ENCODE results near the gene ABHD16B. TPM values are rescaled to one million over a fixed set of nuclear protein-coding genes. Genes with fewer than 3 reads are reported as not detected.

The ABHD16B gene
- total and polyA plus RNA-seq, 2 of the 13 experiments (the other 11 are each of a cell fraction or from before 2014, with no cell fraction given): not detected

GRCh38 chr20:63863021-63863797, 1.9 kb downstream of the ABHD16B start (continued):
- TF ChIP-seq FOXO4 (CRISPR knock-in tag; conservative IDR thresholded peaks at IDR 0.05) (no peak), RCOR2 (CRISPR knock-in tag; IDR thresholded peaks at IDR 0.05) (0 out of 2 replicates have a peak, but pooled peaks have one; percentile 5), NAIF1 (CRISPR knock-in tag; IDR thresholded peaks at IDR 0.05; ENCODE audit: borderline replicate concordance) (no peak), ZNF382 (CRISPR knock-in tag; IDR thresholded peaks at IDR 0.05; ENCODE audit: borderline replicate concordance) (no peak), SPEN (CRISPR knock-in tag; IDR thresholded peaks at IDR 0.05; ENCODE audit: low read depth) (no peak), ZNF841 (CRISPR knock-in tag; IDR thresholded peaks at IDR 0.05; ENCODE audit: borderline replicate concordance) (no peak), ZFAT (CRISPR knock-in tag; conservative IDR thresholded peaks at IDR 0.05) (no peak), ZNF20 (CRISPR knock-in tag; IDR thresholded peaks at IDR 0.05) (no peak), ZNF33A (CRISPR knock-in tag; IDR thresholded peaks at IDR 0.05; ENCODE audit: borderline replicate concordance) (no peak), ZBTB7A (CRISPR knock-in tag; IDR thresholded peaks at IDR 0.05) (no peak), MAX (IDR thresholded peaks at IDR 0.05) (peak; percentile 58; the same call in 1 of the 2 replicates), MTERF4 (CRISPR knock-in tag; IDR thresholded peaks at IDR 0.05) (no peak), SP4 (CRISPR knock-in tag; IDR thresholded peaks at IDR 0.05) (no peak; the same call in 1 of the 2 replicates), ZBTB43 (CRISPR knock-in tag; conservative IDR thresholded peaks at IDR 0.05) (no peak), ZNF180 (CRISPR knock-in tag; IDR thresholded peaks at IDR 0.05; ENCODE audit: borderline replicate concordance, low read depth) (no peak; the same call in 1 of the 2 replicates), ZNF281 (CRISPR knock-in tag; IDR thresholded peaks at IDR 0.05; ENCODE audit: borderline replicate concordance) (0 out of 2 replicates have a peak, but pooled peaks have one; percentile 23), KMT2B (CRISPR knock-in tag; IDR thresholded peaks at IDR 0.05) (no peak), U2AF2 (IDR thresholded peaks at IDR 0.05; ENCODE audit: low read depth, low read length) (no peak), MXD3 (CRISPR knock-in tag; IDR thresholded peaks at IDR 0.05) (peak; percentile 0), LBX2 (CRISPR knock-in tag; IDR thresholded peaks at IDR 0.05; ENCODE audit: borderline replicate concordance) (peak; percentile 57; the same call in 1 of the 2 replicates), ZNF782 (CRISPR knock-in tag; IDR thresholded peaks at IDR 0.05; ENCODE audit: borderline replicate concordance) (no peak), ZNF317 (CRISPR knock-in tag; IDR thresholded peaks at IDR 0.05) (no peak)

Data from HepG2 (cell line).